HG02798 (cell line): ENCODE measurements around the gene LAMB4.

Experiments used
- ATAC-seq: cut with Tn5 transposase; IDR thresholded peaks from one replicate; pipeline ENCODE4 v1.9.1; 2021; ENCODE audit warnings: mild to moderate bottlenecking; ENCODE audit not compliant: unreplicated experiment, poor library complexity

LAMB4 gene

GRCh38 chr7:107976620-107977019, 153.5 kb downstream of the LAMB4 start:
- no peak for ATAC-seq

- ATAC-seq: no peak
Measured at GRCh38 chr7:107975394-107976013, 154.7 kb downstream of the LAMB4 start.

GRCh38 chr7:107973861-107974260, 156.3 kb downstream of the LAMB4 start:
- no peak for ATAC-seq
